B cell (primary cell): Measurements from ENCODE around the gene DOCK3. TPM values are rescaled to one million over a fixed set of nuclear protein-coding genes. Genes with fewer than 3 reads are reported as not detected.

Source experiments
- ATAC-seq: fragments of 200-7000 bp; cut with Tn5 transposase; one replicate; pipeline ENCODE4 v1.10.0; 2021; ENCODE audit warnings: low read depth, mild to moderate bottlenecking, moderate number of reproducible peaks, moderate library complexity
- CTCF ChIA-PET: fragments of 350-600 bp; sonication (Branson Sonifier 250); formaldehyde crosslinking; loops from one replicate; lab custom pipeline; 2021; ENCODE audit warnings: antibody characterized with exemption, inconsistent platforms; lab: Charles Lee
- POLR2A ChIA-PET: fragments of 350-600 bp; sonication (Branson Sonifier 250); formaldehyde crosslinking; loops from one replicate; lab custom pipeline; 2021; ENCODE audit warnings: antibody characterized with exemption; lab: Charles Lee
- DNase-seq: peaks from one replicate; pipeline ENCODE4 v3.0.0; 2013
- H2AFZ ChIP-seq: 2 replicates; pipeline ENCODE4 v1.6.1; 2012; ENCODE audit warnings: mild to moderate bottlenecking, low read depth, low read length; ENCODE audit not compliant: insufficient read depth, poor library complexity, severe bottlenecking
- H3K27ac ChIP-seq, 2 donors: 1 replicate in 1 of 2; 2 replicates in 1 of 2; pipeline ENCODE4 v1.5.1; 2012 to 2013; ENCODE audit warnings: low read length in 2 of 2, mild to moderate bottlenecking in 2 of 2, moderate library complexity in 1 of 2
- H3K27me3 ChIP-seq, 4 experiments: fragments of 200-600 bp in 1 of 4; sonication (generic) in 1 of 4; replicated peaks in 1 of 4; 1 replicate in 2 of 4; 2 replicates in 2 of 4; pipeline versions ENCODE4 v1.6.1 to v1.7.0; 2013 to 2016; ENCODE audit warnings: low read length in 3 of 4, mild to moderate bottlenecking in 2 of 4, mixed read lengths in 1 of 4, moderate library complexity in 1 of 4; ENCODE audit not compliant: insufficient read depth in 4 of 4, control insufficient read depth in 3 of 4; ENCODE audit errors: control extremely low read depth in 1 of 4
- H3K36me3 ChIP-seq, 2 experiments: replicated peaks in 1 of 2; 1 replicate in 1 of 2; 2 replicates in 1 of 2; pipeline versions ENCODE4 v1.6.1 to v1.7.1; 2013; ENCODE audit warnings: low read length in 1 of 2; ENCODE audit not compliant: insufficient read depth in 2 of 2, control insufficient read depth in 1 of 2; ENCODE audit errors: control extremely low read depth in 1 of 2, extremely low read depth in 1 of 2
- H3K4me1 ChIP-seq, 2 donors: fragments of 200-600 bp in 1 of 2; sonication (generic) in 1 of 2; 1 replicate in 1 of 2; 2 replicates in 1 of 2; pipeline versions ENCODE4 v1.5.1 to v1.6.1; 2013 to 2017; ENCODE audit warnings: low read length in 2 of 2; ENCODE audit not compliant: control insufficient read depth in 2 of 2, insufficient read depth in 2 of 2
- H3K4me2 ChIP-seq: replicated peaks from 2 replicates; pipeline ENCODE3; 2012; ENCODE audit warnings: mild to moderate bottlenecking, low read depth, low read length; ENCODE audit not compliant: poor library complexity, severe bottlenecking
- H3K4me3 ChIP-seq, 5 experiments: fragments of 200-600 bp in 1 of 5; sonication (generic) in 1 of 5; 1 replicate in 3 of 5; 2 replicates in 2 of 5; pipeline versions ENCODE4 v1.5.1 to v1.7.0; 2011 to 2016; ENCODE audit warnings: low read length in 4 of 5, mild to moderate bottlenecking in 4 of 5, low read depth in 2 of 5, control low read depth in 1 of 5, moderate library complexity in 1 of 5; ENCODE audit not compliant: insufficient read depth in 1 of 5; ENCODE audit errors: control extremely low read depth in 1 of 5, extremely low read depth in 1 of 5
- H3K79me2 ChIP-seq: fragments of 200-600 bp; sonication (generic); one replicate; pipeline ENCODE4 v1.6.0; 2016; ENCODE audit warnings: low read length; ENCODE audit not compliant: control insufficient read depth, insufficient read depth
- H3K9ac ChIP-seq: fragments of 200-600 bp; sonication (generic); 2 replicates; pipeline ENCODE4 v1.6.1; 2017; ENCODE audit warnings: mild to moderate bottlenecking, low read length, moderate library complexity
- H3K9me3 ChIP-seq, 3 donors: one replicate each; pipeline versions ENCODE4 v1.6.1 to v1.7.1; 2013; ENCODE audit warnings: low read length in 2 of 3; ENCODE audit not compliant: control insufficient read depth in 2 of 3, insufficient read depth in 1 of 3; ENCODE audit errors: control extremely low read depth in 1 of 3
- H4K20me1 ChIP-seq: 2 replicates; pipeline ENCODE4 v1.6.0; 2012; ENCODE audit warnings: mild to moderate bottlenecking, low read length; ENCODE audit not compliant: insufficient read depth, control insufficient read depth, poor library complexity, severe bottlenecking
- H3K27ac Mint-ChIP-seq: one replicate; pipeline ENCODE4 v1.8.0; 2021; ENCODE audit warnings: mixed read lengths
- H3K27me3 Mint-ChIP-seq: one replicate; pipeline ENCODE4 v1.8.0; 2021; ENCODE audit warnings: mixed read lengths
- H3K4me1 Mint-ChIP-seq: one replicate; pipeline ENCODE4 v1.8.0; 2021; ENCODE audit warnings: mixed read lengths
- H3K4me3 Mint-ChIP-seq: one replicate; pipeline ENCODE4 v1.8.0; 2021; ENCODE audit warnings: mixed read lengths
- H3K9me3 Mint-ChIP-seq: one replicate; pipeline ENCODE4 v1.8.0; 2022; ENCODE audit warnings: mixed read lengths; ENCODE audit not compliant: insufficient read depth
- EZH2 ChIP-seq: IDR thresholded peaks from 2 replicates; pipeline ENCODE4 v1.6.1; 2012; ENCODE audit warnings: borderline replicate concordance, low read depth, mild to moderate bottlenecking, moderate library complexity, low read length; ENCODE audit not compliant: insufficient read depth, poor library complexity, severe bottlenecking
- WGBS: methylation state at CpG from one replicate; pipeline ENCODE4 v1.1.5; 2013; ENCODE audit warnings: missing lambda C conversion rate; ENCODE audit not compliant: insufficient coverage; 5-methylcytosine and 5-hydroxymethylcytosine counted together
- intact Hi-C: fragments of 100-400 bp; cut with micrococcal nuclease; formaldehyde crosslinking; loops from one replicate; pipeline ENCODE4 v1.10.0; 2022
- polyA plus RNA-seq: library from polyadenylated mRNA; depleted of rRNA; stranded (reverse); fragments of >200 nt; gene quantifications from 2 replicates; pipeline ENCODE4 v1.2.3, GENCODE V29; 2012
- total RNA-seq, 2 donors: library from RNA; stranded (reverse); fragments of 120-200 nt in 1 of 2; gene quantifications; 1 replicate in 1 of 2; 2 replicates in 1 of 2; pipeline versions ENCODE4 v1.2.3 to v1.2.4, GENCODE V29; 2013 to 2022
- TF ChIP-seq, protein P1 (sequence below): fragments of 200-600 bp; IDR thresholded peaks from one replicate; pipeline ENCODE4 v1.8.0; 2022; ENCODE audit warnings: antibody characterized with exemption, mild to moderate bottlenecking

Gene DOCK3
- total and polyA plus RNA-seq, 2 donors (not counting 1 experiment from before 2014, with no cell fraction given), result 0.06 to 0.30 TPM

DNA sequence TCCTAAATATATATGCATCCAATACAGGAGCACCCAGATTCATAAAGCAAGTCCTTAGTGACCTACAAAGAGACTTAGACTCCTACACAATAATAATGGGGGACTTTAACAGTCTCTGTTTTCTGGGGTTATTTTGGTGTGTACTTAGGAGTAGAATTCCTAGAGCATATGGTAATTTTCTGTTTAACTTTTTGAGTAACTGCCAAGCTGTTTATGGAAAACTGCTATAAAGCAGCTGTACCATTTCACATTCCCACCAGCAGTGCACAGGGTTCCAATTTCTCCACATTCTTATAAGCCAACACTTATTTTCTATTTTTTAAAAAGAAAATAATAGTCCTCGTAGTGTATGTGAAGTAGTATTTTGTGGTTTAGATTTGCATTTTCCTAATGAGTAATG, 68.9 kb downstream of the DOCK3 start:
- POLR2A ChIA-PET, result no interaction called here
- H4K20me1 ChIP-seq, result no peaks in the 10 kb centered on the region
- ATAC-seq (no peak), DNase-seq (no peak)
- no peaks in the 10 kb centered on the region for H3K27me3 ChIP-seq
- CTCF ChIA-PET, result no interaction called here
- H3K79me2 ChIP-seq, result no peaks in the 10 kb centered on the region
- no peak overlapping the region for H3K9ac ChIP-seq
- no peak overlapping the region for H3K27ac ChIP-seq
- no peak overlapping the region for H3K4me2 ChIP-seq
- H3K4me3 ChIP-seq, result no peak overlapping the region
- peaks cover 16% of the 10 kb centered on the region for H3K27me3 Mint-ChIP-seq
- no peaks in the 10 kb centered on the region for H3K9me3 Mint-ChIP-seq
- H3K27ac Mint-ChIP-seq, result no peak overlapping the region
- no peaks in the 10 kb centered on the region for H3K4me1 ChIP-seq
- no peaks in the 10 kb centered on the region for H3K36me3 ChIP-seq
- H3K4me3 Mint-ChIP-seq, result no peak overlapping the region
- peaks cover 0 to 2% (median 0%) of the 10 kb centered on the region in 3 donors for H3K9me3 ChIP-seq
- no peak overlapping the region for H2AFZ ChIP-seq
- intact Hi-C loops, result no loop called here
- no CpG with 5 or more reads among the region's 1 CpG for WGBS
- H3K4me1 Mint-ChIP-seq, result no peaks in the 10 kb centered on the region
- no peak for TF ChIP-seq EZH2
- TF ChIP-seq, protein P1, sequence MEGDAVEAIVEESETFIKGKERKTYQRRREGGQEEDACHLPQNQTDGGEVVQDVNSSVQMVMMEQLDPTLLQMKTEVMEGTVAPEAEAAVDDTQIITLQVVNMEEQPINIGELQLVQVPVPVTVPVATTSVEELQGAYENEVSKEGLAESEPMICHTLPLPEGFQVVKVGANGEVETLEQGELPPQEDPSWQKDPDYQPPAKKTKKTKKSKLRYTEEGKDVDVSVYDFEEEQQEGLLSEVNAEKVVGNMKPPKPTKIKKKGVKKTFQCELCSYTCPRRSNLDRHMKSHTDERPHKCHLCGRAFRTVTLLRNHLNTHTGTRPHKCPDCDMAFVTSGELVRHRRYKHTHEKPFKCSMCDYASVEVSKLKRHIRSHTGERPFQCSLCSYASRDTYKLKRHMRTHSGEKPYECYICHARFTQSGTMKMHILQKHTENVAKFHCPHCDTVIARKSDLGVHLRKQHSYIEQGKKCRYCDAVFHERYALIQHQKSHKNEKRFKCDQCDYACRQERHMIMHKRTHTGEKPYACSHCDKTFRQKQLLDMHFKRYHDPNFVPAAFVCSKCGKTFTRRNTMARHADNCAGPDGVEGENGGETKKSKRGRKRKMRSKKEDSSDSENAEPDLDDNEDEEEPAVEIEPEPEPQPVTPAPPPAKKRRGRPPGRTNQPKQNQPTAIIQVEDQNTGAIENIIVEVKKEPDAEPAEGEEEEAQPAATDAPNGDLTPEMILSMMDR, result no peak

GRCh38 chr3:50749822-50750221, 75.1 kb downstream of the DOCK3 start:
- H3K27ac Mint-ChIP-seq, result no peak overlapping the region
- Histone ChIP-seq H2AFZ (no peak overlapping the region), H3K79me2 (no peaks in the 10 kb centered on the region), H3K9me3 (no peaks in the 10 kb centered on the region), H3K36me3 (no peaks in the 10 kb centered on the region), H3K27ac (no peak overlapping the region), H3K4me2 (no peak overlapping the region), H4K20me1 (no peaks in the 10 kb centered on the region), H3K4me1 (no peaks in the 10 kb centered on the region), H3K9ac (no peak overlapping the region), H3K4me3 (no peak overlapping the region), H3K27me3 (no peaks in the 10 kb centered on the region)
- H3K9me3 Mint-ChIP-seq, result no peaks in the 10 kb centered on the region
- H3K27me3 Mint-ChIP-seq, result peaks cover 12% of the 10 kb centered on the region
- H3K4me1 Mint-ChIP-seq, result no peaks in the 10 kb centered on the region
- ChIA-PET CTCF (no interaction called here), POLR2A (no interaction called here)
- no peak overlapping the region for H3K4me3 Mint-ChIP-seq
- DNase-seq (no peak), ATAC-seq (no peak)
- TF ChIP-seq, protein P1, result no peak
- no peak for TF ChIP-seq EZH2
- 100% methylated on average over 3 of the region's 5 CpGs for WGBS
- intact Hi-C loops, result no loop called here
